Nephron progenitor cell (in vitro differentiated cells): ENCODE data around the gene DBNDD2.
A peak's percentile ranks its signal among the peaks of the same experiment; 100 is the strongest.

ENCODE experiments used
- DNase-seq: peaks from one replicate; pipeline ENCODE4 v3.0.0; 2021
- H3K27ac Mint-ChIP-seq: 2 replicates; pipeline ENCODE4 v1.8.0; 2021; ENCODE audit warnings: mild to moderate bottlenecking, moderate library complexity, mixed read lengths
- H3K27me3 Mint-ChIP-seq: 2 replicates; pipeline ENCODE4 v1.8.0; 2021; ENCODE audit warnings: mild to moderate bottlenecking, low read depth, mixed read lengths; ENCODE audit not compliant: poor library complexity
- H3K36me3 Mint-ChIP-seq: 2 replicates; pipeline ENCODE4 v1.8.0; 2021; ENCODE audit warnings: low read depth, mixed read lengths
- H3K4me1 Mint-ChIP-seq: 2 replicates; pipeline ENCODE4 v1.8.0; 2021; ENCODE audit warnings: mixed read lengths
- H3K4me3 Mint-ChIP-seq: 2 replicates; pipeline ENCODE4 v1.8.0; 2021; ENCODE audit warnings: mild to moderate bottlenecking, moderate library complexity, mixed read lengths
- H3K9me3 Mint-ChIP-seq: 2 replicates; pipeline ENCODE4 v1.8.0; 2021; ENCODE audit warnings: mild to moderate bottlenecking, moderate library complexity, mixed read lengths
- TF ChIP-seq, protein P1 (sequence below): fragments of 200-600 bp; sonication (generic); IDR thresholded peaks from 2 replicates; pipeline ENCODE4 v1.5.0; 2021; ENCODE audit warnings: antibody characterized with exemption

The DBNDD2 gene

DNA sequence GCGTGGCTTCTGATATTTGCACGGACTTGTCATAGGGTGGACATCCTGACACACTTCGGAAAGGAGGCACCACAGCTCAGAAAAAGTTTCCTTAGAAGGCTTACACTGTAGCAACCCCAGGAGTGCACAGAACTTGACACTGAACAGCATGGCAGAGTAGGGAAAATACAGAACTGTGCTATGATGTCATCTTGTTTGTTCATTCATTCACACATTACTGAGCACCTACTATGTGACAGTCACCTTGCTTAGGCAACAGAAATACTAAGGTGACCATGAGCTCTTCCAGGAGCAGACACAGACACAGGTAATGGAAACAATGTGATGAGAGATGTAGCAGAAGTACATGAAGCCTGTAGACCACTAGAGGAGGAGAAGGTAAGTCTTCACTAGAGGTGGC is 5.4 kb downstream of the DBNDD2 start:
- no peak for DNase-seq
- H3K4me1 Mint-ChIP-seq: peaks cover 54% of the 10 kb centered on the region

DNA sequence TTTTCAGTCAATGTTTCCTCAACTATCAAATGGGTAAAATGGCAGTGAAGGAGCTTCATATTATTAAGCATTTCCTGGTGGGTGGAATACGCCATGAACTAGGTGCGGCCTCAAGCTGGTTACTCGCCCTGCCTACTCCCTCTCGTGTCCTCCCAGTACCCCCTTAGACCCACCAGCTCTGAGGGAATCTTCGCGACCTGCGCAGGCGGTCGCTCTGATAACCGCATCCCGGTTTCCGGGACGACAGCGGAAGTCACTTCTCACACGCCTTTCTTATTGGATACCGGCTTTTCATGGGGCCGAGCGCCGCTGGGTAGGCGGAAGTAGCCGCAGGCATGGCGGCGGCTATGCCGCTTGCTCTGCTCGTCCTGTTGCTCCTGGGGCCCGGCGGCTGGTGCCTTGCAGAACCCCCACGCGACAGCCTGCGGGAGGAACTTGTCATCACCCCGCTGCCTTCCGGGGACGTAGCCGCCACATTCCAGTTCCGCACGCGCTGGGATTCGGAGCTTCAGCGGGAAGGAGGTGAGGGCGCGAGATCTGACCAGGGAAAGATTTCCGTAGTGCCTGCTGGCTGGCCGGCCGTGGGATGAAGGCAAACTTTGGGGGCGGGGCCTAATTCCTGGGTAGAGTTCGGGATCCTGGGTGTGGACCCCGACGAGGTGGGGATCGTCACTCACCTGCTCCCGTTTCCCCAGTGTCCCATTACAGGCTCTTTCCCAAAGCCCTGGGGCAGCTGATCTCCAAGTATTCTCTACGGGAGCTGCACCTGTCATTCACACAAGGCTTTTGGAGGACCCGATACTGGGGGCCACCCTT is 7.9 kb downstream of the DBNDD2 start, which contains the start of gene PIGT:
TSS of gene PIGT (plus strand) at position 320 of the 816 bp plus-strand sequence. CDS start at position 336, 16 bp downstream.
- H3K27ac Mint-ChIP-seq: peak within 1 kb of the TSS; percentile 21
- no peaks in the 10 kb centered on the region for H3K9me3 Mint-ChIP-seq
- TF ChIP-seq, protein P1, sequence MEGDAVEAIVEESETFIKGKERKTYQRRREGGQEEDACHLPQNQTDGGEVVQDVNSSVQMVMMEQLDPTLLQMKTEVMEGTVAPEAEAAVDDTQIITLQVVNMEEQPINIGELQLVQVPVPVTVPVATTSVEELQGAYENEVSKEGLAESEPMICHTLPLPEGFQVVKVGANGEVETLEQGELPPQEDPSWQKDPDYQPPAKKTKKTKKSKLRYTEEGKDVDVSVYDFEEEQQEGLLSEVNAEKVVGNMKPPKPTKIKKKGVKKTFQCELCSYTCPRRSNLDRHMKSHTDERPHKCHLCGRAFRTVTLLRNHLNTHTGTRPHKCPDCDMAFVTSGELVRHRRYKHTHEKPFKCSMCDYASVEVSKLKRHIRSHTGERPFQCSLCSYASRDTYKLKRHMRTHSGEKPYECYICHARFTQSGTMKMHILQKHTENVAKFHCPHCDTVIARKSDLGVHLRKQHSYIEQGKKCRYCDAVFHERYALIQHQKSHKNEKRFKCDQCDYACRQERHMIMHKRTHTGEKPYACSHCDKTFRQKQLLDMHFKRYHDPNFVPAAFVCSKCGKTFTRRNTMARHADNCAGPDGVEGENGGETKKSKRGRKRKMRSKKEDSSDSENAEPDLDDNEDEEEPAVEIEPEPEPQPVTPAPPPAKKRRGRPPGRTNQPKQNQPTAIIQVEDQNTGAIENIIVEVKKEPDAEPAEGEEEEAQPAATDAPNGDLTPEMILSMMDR: no peak
- peak within 1 kb of the TSS; percentile 94 for H3K4me3 Mint-ChIP-seq
- peaks cover 11% of the 10 kb centered on the region for H3K36me3 Mint-ChIP-seq
- peak; percentile 77 for DNase-seq
- peaks cover 44% of the 10 kb centered on the region for H3K4me1 Mint-ChIP-seq
- H3K27me3 Mint-ChIP-seq: peaks cover 15% of the 10 kb centered on the region

More for the DNA sequence above, 5.4 kb downstream of the DBNDD2 start:
- Mint-ChIP-seq H3K27ac (no peak overlapping the region), H3K36me3 (peaks cover 13% of the 10 kb centered on the region), H3K27me3 (peaks cover 18% of the 10 kb centered on the region), H3K4me3 (no peak overlapping the region), H3K9me3 (no peaks in the 10 kb centered on the region)
- TF ChIP-seq, protein P1: no peak

- Mint-ChIP-seq H3K36me3 (peaks cover 15% of the 10 kb centered on the region), H3K27ac (no peak overlapping the region), H3K27me3 (peaks cover 15% of the 10 kb centered on the region), H3K9me3 (no peaks in the 10 kb centered on the region), H3K4me1 (peaks cover 35% of the 10 kb centered on the region), H3K4me3 (peak overlapping the region; percentile 94)
- TF ChIP-seq, protein P1: no peak
- DNase-seq: no peak
These were observed 8.8 kb downstream of the DBNDD2 start for GRCh38 chr20:45416917-45417316.

DNA sequence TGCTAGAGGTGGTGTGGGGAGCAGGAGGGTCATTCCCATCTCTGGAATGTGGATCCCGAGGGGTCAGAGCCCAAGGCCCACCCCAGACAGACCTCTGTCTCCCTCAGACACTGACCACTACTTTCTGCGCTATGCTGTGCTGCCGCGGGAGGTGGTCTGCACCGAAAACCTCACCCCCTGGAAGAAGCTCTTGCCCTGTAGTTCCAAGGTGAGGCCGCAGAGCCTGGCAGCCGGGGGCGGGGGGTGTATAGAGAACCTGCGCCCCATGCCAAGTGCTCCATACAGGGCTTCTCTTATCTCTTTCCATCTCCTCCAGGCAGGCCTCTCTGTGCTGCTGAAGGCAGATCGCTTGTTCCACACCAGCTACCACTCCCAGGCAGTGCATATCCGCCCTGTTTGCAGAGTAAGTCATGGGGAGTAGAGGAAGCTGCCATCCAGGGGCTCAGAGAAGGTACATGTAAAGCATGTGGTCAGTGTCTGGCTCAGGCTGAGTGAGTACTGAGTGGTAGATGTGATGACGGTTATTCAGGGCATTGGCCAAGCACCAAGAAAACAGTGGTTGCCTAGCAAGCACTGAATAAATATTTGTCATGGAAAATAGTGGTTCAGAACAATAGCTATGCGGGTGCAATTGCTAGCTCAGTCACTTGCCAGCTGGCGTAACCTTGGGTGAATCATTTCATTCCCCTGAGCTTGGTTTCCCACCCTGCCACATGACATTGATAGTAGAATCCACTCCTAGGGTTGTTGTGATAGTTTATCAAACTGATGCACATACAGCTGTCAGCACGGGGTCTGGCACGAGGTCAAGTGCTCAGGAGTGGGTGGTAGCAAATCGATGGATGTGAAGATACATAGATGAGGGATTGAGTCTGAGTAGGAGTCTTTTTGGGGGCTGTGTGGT is 11.4 kb downstream of the DBNDD2 start:
- Mint-ChIP-seq H3K4me3 (no peak overlapping the region), H3K27me3 (peaks cover 8% of the 10 kb centered on the region), H3K36me3 (peaks cover 25% of the 10 kb centered on the region), H3K4me1 (peaks cover 22% of the 10 kb centered on the region), H3K27ac (no peak overlapping the region), H3K9me3 (no peaks in the 10 kb centered on the region)
- no peak for DNase-seq
- TF ChIP-seq, protein P1: no peak

- Mint-ChIP-seq H3K27me3 (peaks cover 7% of the 10 kb centered on the region), H3K36me3 (peaks cover 25% of the 10 kb centered on the region), H3K4me1 (peaks cover 21% of the 10 kb centered on the region), H3K27ac (no peak overlapping the region), H3K4me3 (no peak overlapping the region), H3K9me3 (no peaks in the 10 kb centered on the region)
- TF ChIP-seq, protein P1: no peak
- DNase-seq: no peak
These were observed 12.0 kb downstream of the DBNDD2 start for GRCh38 chr20:45420125-45420524.
